GM10266 (cell line): Measurements from ENCODE around the gene IGSF10.

Experiments used
- DNase-seq: peaks from one replicate; pipeline ENCODE4 v3.0.0; 2012; ENCODE audit errors: extremely low spot score
- TF ChIP-seq, protein P1 (sequence below): IDR thresholded peaks from 2 replicates; pipeline ENCODE4 v1.5.1; 2012; ENCODE audit warnings: mild to moderate bottlenecking, low read depth; ENCODE audit not compliant: control insufficient read depth, insufficient read depth; ENCODE audit errors: missing control alignments

Gene IGSF10

GRCh38 chr3:151477591-151478334 lies 16.9 kb upstream of the IGSF10 start:
- no peak for DNase-seq
- TF ChIP-seq, protein P1, sequence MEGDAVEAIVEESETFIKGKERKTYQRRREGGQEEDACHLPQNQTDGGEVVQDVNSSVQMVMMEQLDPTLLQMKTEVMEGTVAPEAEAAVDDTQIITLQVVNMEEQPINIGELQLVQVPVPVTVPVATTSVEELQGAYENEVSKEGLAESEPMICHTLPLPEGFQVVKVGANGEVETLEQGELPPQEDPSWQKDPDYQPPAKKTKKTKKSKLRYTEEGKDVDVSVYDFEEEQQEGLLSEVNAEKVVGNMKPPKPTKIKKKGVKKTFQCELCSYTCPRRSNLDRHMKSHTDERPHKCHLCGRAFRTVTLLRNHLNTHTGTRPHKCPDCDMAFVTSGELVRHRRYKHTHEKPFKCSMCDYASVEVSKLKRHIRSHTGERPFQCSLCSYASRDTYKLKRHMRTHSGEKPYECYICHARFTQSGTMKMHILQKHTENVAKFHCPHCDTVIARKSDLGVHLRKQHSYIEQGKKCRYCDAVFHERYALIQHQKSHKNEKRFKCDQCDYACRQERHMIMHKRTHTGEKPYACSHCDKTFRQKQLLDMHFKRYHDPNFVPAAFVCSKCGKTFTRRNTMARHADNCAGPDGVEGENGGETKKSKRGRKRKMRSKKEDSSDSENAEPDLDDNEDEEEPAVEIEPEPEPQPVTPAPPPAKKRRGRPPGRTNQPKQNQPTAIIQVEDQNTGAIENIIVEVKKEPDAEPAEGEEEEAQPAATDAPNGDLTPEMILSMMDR, result no peak

GRCh38 chr3:151476344-151477018 lies 15.6 kb upstream of the IGSF10 start:
- TF ChIP-seq, protein P1, result no peak
- DNase-seq, result no peak

GRCh38 chr3:151468284-151468917 lies 7.5 kb upstream of the IGSF10 start:
- TF ChIP-seq, protein P1, result peak; percentile 86

DNA sequence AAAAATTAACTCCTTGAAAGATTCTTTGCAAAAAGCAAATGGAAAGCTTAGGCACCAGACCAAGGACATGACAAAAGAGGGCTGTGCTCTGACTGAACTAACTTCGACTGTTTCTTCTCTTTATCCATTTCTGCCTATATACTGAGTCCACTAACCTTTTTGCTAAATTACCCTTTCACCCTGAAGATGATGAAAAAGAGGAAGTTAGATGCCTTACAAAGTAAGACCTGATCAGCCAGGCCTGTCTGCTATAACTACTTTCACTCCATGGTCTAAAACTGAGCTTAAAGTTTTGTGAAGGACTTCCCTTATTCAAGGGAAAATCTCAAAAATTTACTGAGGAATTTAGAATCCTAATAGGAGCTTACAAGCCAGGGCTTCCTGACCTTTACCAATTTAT lies 6.2 kb upstream of the IGSF10 start:
- no peak for DNase-seq
- TF ChIP-seq, protein P1, result no peak

More at GRCh38 chr3:151468284-151468917, 7.5 kb upstream of the IGSF10 start:
- DNase-seq, result peak; percentile 39

- TF ChIP-seq, protein P1, result no peak
These were observed 2.1 kb upstream of the IGSF10 start for GRCh38 chr3:151462991-151463390.

GRCh38 chr3:151462278-151462780 lies 1.5 kb upstream of the IGSF10 start:
- TF ChIP-seq, protein P1, result no peak
- DNase-seq, result no peak

More at GRCh38 chr3:151462991-151463390, 2.1 kb upstream of the IGSF10 start:
- no peak for DNase-seq
